K562 (cell line): ENCODE measurements around the gene VAMP8. TPM values are rescaled to one million over a fixed set of nuclear protein-coding genes. Genes with fewer than 3 reads are reported as not detected.

Experiments
- CBX1 ChIP-seq: sonication (generic); IDR thresholded peaks from 2 replicates; pipeline ENCODE4 v1.6.1; 2016; ENCODE audit warnings: antibody characterized with exemption, low read depth, mild to moderate bottlenecking
- CXXC5 ChIP-seq: fragments of 250-450 bp; sonication (Bioruptor Pico); IDR thresholded peaks from 2 replicates; pipeline ENCODE4 v1.8.0; 2022; ENCODE audit warnings: inconsistent platforms, mild to moderate bottlenecking, moderate library complexity
- EZH2 ChIP-seq: IDR thresholded peaks from 2 replicates; pipeline ENCODE4 v1.6.1; 2012; ENCODE audit warnings: low read depth, mild to moderate bottlenecking, inconsistent platforms, low read length, borderline replicate concordance
- FOXA3 ChIP-seq, 2 experiments: fragments of 450-650 bp in 1 of 2; sonication (generic) in 1 of 2; formaldehyde crosslinking; IDR thresholded peaks in 1 of 2; conservative IDR thresholded peaks in 1 of 2; 2 replicates each; pipeline versions ENCODE4 v1.4.0 to v1.8.0; 2020 to 2022; ENCODE audit warnings: mild to moderate bottlenecking in 2 of 2, missing genetic modification reagents in 1 of 2
- HMG20B ChIP-seq: fragments of 250-450 bp; sonication (Bioruptor Pico); IDR thresholded peaks from 2 replicates; pipeline ENCODE4 v1.5.0; 2021; ENCODE audit warnings: mild to moderate bottlenecking
- IRF2 ChIP-seq: sonication (generic); formaldehyde crosslinking; IDR thresholded peaks from 2 replicates; pipeline ENCODE4 v1.8.1; 2022; ENCODE audit warnings: mild to moderate bottlenecking, missing genetic modification reagents
- JUNB ChIP-seq: fragments of 450-650 bp; formaldehyde crosslinking; conservative IDR thresholded peaks from 2 replicates; pipeline ENCODE4 v1.4.0; 2020; ENCODE audit warnings: mild to moderate bottlenecking
- KAT8 ChIP-seq: fragments of 450-650 bp; IDR thresholded peaks from 2 replicates; pipeline ENCODE4 v1.6.1; 2016; ENCODE audit warnings: low read depth, mild to moderate bottlenecking
- NBN ChIP-seq: fragments of 450-650 bp; IDR thresholded peaks from 2 replicates; pipeline ENCODE4 v1.6.1; 2016; ENCODE audit warnings: low read depth, mild to moderate bottlenecking
- PCBP2 ChIP-seq: fragments of 200-400 bp; formaldehyde crosslinking; IDR thresholded peaks from 2 replicates; pipeline ENCODE4 v1.6.1; 2018; ENCODE audit warnings: low read length, low read depth, mild to moderate bottlenecking, moderate library complexity; ENCODE audit not compliant: poor library complexity, severe bottlenecking
- PREB ChIP-seq: sonication (generic); formaldehyde crosslinking; IDR thresholded peaks from 2 replicates; pipeline ENCODE4 v1.8.1; 2023; ENCODE audit warnings: mild to moderate bottlenecking, missing genetic modification reagents
- RAD51 ChIP-seq: fragments of 450-650 bp; IDR thresholded peaks from 2 replicates; pipeline ENCODE4 v1.7.1; 2016; ENCODE audit warnings: low read depth, mild to moderate bottlenecking, borderline replicate concordance
- SAFB2 ChIP-seq: fragments of 200-400 bp; formaldehyde crosslinking; IDR thresholded peaks from 2 replicates; pipeline ENCODE4 v1.6.1; 2018; ENCODE audit warnings: borderline replicate concordance, low read length, low read depth, moderate library complexity; ENCODE audit not compliant: severe bottlenecking
- SLC30A9 ChIP-seq: fragments of 250-450 bp; sonication (Bioruptor Pico); IDR thresholded peaks from 2 replicates; pipeline ENCODE4 v1.8.0; 2022; ENCODE audit warnings: mild to moderate bottlenecking, moderate library complexity
- STAT5A ChIP-seq: IDR thresholded peaks from 2 replicates; pipeline ENCODE4 v1.6.1; 2012; ENCODE audit warnings: low read length, inconsistent platforms, borderline replicate concordance
- TAF1 ChIP-seq: IDR thresholded peaks from 2 replicates; pipeline ENCODE4 v1.6.1; 2011; ENCODE audit warnings: mild to moderate bottlenecking, low read length, moderate library complexity; ENCODE audit not compliant: insufficient read depth, control insufficient read depth, severe bottlenecking; ENCODE audit errors: extremely low read depth
- ZBTB40 ChIP-seq, 2 experiments: fragments of 450-650 bp in 1 of 2; sonication (generic) in 1 of 2; formaldehyde crosslinking in 1 of 2; IDR thresholded peaks; 2 replicates each; pipeline versions ENCODE4 v1.7.1 to v1.9.0; 2016 to 2022; ENCODE audit warnings: inconsistent platforms in 1 of 2, mild to moderate bottlenecking in 1 of 2, missing genetic modification reagents in 1 of 2
- ZNF507 ChIP-seq: conservative IDR thresholded peaks from 2 replicates; pipeline ENCODE4 v1.6.1; 2017; ENCODE audit warnings: missing genetic modification characterization, missing compliant biosample characterization
- polyA plus RNA-seq, 8 experiments: library from polyadenylated mRNA; depleted of rRNA in 4 of 8; stranded (reverse) in 5 of 8; unstranded in 3 of 8; fragments of >200 nt; fragmentation: Nextera tagmentation in 2 of 8; fragmentation: Illumina TruSeq in 1 of 8; extraction: Ambion mirVana in 2 of 8; extraction: Trizol in 1 of 8; gene quantifications; 2 replicates each; pipeline versions ENCODE4 v1.2.1 to v1.2.3, GENCODE V29; 2011 to 2014; ENCODE audit warnings: inconsistent platforms in 1 of 8, missing spikeins in 1 of 8
- total RNA-seq, 7 experiments: library from RNA; depleted of rRNA in 6 of 7; stranded (reverse); fragments of >200 nt in 6 of 7; fragmentation: Illumina TruSeq in 2 of 7; extraction: Trizol in 2 of 7; gene quantifications; 2 replicates each; pipeline versions ENCODE4 v1.2.1 to v1.2.3, GENCODE V29; 2011 to 2021; ENCODE audit warnings: low replicate concordance in 1 of 7

VAMP8 gene
- total and polyA plus RNA-seq, 9 of the 15 experiments (the other 6 are each of a cell fraction or from before 2014, with no cell fraction given) = 107 to 571 (median 248) TPM

- TF ChIP-seq ZBTB40 (IDR thresholded peaks at IDR 0.05) (no peak), ZBTB40 (CRISPR knock-in tag; IDR thresholded peaks at IDR 0.05) (no peak), TAF1 (no peak), EZH2 (no peak), NBN (no peak), CBX1 (no peak; the same call in 1 of the 2 replicates), ZNF507 (tag) (no peak), HMG20B (CRISPR knock-in tag) (no peak), SLC30A9 (CRISPR knock-in tag) (no peak), PREB (CRISPR knock-in tag) (0 out of 2 replicates have a peak, but pooled peaks have one; percentile 4), RAD51 (peak; percentile 29; the same call in 1 of the 2 replicates), PCBP2 (no peak), FOXA3 (CRISPR knock-in tag; conservative IDR thresholded peaks at IDR 0.05 in 1 of 2, IDR thresholded peaks at IDR 0.05 in 1 of 2) (no peak), JUNB (CRISPR knock-in tag) (no peak), IRF2 (CRISPR knock-in tag) (no peak), STAT5A (no peak), KAT8 (no peak), SAFB2 (no peak), CXXC5 (CRISPR knock-in tag) (peak; percentile 90)
These were observed 25.3 kb downstream of the VAMP8 start, which contains the start of gene TMEM150A (continued) for GRCh38 chr2:85602476-85603234.
